BJ (cell line): ENCODE results near the gene LRP3. TPM values are rescaled to one million over a fixed set of nuclear protein-coding genes. Genes with fewer than 3 reads are reported as not detected.

ENCODE experiments used
- CTCF ChIA-PET: fragments of 350-600 bp; formaldehyde crosslinking; extraction: SDS; loops from one replicate; lab custom pipeline; 2021; ENCODE audit warnings: antibody characterized with exemption, inconsistent platforms; lab: Yijun Ruan, JAX
- POLR2A ChIA-PET: fragments of 300-600 bp; sonication (Branson Sonifier 250); formaldehyde crosslinking; extraction: SDS; loops from one replicate; lab custom pipeline; 2021; ENCODE audit warnings: antibody characterized with exemption; lab: Charles Lee
- DNase-seq: peaks from one replicate; pipeline ENCODE4 v3.0.0-alpha.2; 2011; ENCODE audit warnings: low read depth
- H3K27me3 ChIP-seq: 2 replicates; pipeline ENCODE4 v1.6.0; 2011; ENCODE audit warnings: low read length; ENCODE audit not compliant: control insufficient read depth, insufficient read depth
- H3K36me3 ChIP-seq: 2 replicates; pipeline ENCODE4 v1.5.1; 2011; ENCODE audit warnings: low read length; ENCODE audit not compliant: control insufficient read depth, insufficient read depth
- H3K4me3 ChIP-seq: 2 replicates; pipeline ENCODE4 v1.5.1; 2011; ENCODE audit warnings: low read depth, mild to moderate bottlenecking, control low read depth, low read length
- polyA plus RNA-seq: library from polyadenylated mRNA; depleted of rRNA; stranded (reverse); fragments of >200 nt; gene quantifications from 2 replicates; pipeline ENCODE4 v1.2.3, GENCODE V29; 2011
- TF ChIP-seq, protein P1 (sequence below): IDR thresholded peaks from 2 replicates; pipeline ENCODE4 v1.5.1; 2011; ENCODE audit warnings: low read depth, mild to moderate bottlenecking, control low read depth, inconsistent platforms, low read length, moderate library complexity; ENCODE audit not compliant: insufficient read depth

The LRP3 gene
- polyA plus RNA-seq, 1 experiment, result 16.1 TPM

- ChIA-PET CTCF (interaction anchor here (0.6 to 14.9 kb wide), 3 partner anchors 13 to 167 kb away, joined by 3 to 405 read pairs (median 3); partner anchors contain the start of gene SLC7A10), POLR2A (no interaction called here)
- Histone ChIP-seq H3K36me3 (no peaks in the 10 kb centered on the region), H3K27me3 (peaks cover 6% of the 10 kb centered on the region), H3K4me3 (no peak overlapping the region)
- TF ChIP-seq, protein P1, sequence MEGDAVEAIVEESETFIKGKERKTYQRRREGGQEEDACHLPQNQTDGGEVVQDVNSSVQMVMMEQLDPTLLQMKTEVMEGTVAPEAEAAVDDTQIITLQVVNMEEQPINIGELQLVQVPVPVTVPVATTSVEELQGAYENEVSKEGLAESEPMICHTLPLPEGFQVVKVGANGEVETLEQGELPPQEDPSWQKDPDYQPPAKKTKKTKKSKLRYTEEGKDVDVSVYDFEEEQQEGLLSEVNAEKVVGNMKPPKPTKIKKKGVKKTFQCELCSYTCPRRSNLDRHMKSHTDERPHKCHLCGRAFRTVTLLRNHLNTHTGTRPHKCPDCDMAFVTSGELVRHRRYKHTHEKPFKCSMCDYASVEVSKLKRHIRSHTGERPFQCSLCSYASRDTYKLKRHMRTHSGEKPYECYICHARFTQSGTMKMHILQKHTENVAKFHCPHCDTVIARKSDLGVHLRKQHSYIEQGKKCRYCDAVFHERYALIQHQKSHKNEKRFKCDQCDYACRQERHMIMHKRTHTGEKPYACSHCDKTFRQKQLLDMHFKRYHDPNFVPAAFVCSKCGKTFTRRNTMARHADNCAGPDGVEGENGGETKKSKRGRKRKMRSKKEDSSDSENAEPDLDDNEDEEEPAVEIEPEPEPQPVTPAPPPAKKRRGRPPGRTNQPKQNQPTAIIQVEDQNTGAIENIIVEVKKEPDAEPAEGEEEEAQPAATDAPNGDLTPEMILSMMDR, result no peak
- DNase-seq, result no peak
Measured at GRCh38 chr19:33238481-33239149, 44.5 kb downstream of the LRP3 start.

DNA sequence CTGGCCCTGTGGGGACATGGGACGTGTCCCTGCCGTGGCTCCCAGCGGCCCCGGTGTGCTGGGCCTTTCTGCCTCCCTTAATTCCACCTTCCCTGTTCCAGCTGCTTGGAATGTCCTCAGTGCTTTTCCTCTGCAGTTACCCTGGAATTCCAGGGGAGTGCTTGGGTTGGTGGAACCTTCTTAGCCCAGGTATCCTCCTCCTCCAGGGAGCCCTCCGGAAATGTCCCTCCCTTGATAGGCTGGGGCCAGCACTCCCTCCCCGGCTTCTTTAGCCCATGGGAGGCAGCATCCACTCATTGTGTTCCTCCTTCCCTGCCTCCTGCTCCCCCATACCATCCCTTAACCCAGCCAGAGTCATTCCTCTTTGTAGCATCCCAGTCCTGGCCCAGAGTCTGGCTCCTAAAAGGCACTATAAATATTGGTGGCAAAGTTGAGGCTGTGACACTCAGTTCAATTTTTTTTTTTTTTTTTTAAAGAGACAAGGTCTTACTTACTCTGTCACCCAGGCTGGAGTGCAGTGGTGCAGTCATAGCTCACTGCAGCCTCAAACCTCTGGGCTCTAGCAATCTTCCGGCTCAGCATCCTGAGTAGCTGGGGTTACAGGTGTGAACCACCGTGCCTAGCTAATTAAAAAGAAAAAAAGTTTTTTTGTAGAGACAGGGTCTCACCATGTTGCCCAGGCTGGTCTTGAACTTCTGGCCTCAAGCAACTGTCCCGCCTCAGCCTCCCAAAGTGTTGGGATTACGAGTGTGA, 45.3 kb downstream of the LRP3 start:
- CTCF ChIA-PET, result interaction anchor here (0.9 to 14.9 kb wide), 3 partner anchors 30 to 166 kb away, joined by 3 to 405 read pairs (median 4); no protein-coding TSS in a partner anchor
- POLR2A ChIA-PET, result no interaction called here
- no peak for DNase-seq
- Histone ChIP-seq H3K4me3 (no peak overlapping the region), H3K27me3 (peaks cover 9% of the 10 kb centered on the region), H3K36me3 (no peaks in the 10 kb centered on the region)
- TF ChIP-seq, protein P1, result no peak

DNA sequence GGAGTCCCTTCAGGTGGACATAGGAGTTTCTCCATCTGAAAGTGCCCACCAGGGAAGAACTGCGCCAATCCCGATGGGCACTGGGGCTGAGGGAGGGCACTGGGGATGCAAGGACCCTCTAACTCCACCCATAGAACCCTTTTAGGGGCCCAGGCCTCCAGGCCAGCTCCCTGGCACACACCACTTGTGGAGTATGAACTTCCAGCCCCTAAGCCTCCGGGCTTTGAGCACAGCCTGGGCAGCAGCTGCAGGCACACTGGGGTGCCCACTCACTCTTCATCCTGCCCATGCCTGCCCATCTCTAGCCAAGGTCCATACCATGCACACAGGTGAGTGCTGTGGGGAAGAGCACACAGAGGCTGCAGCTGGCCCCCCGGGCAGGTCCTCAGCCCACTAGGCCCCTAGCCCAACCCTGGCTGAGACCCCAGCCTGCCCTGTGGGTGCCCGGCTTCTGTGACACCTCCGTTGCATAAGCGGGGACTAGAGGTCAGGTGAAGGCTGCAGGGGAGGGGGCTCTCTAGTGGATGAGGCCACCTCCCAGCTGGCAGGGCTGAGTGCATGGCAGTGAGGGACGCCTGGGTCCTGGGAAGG, 46.1 kb downstream of the LRP3 start:
- CTCF ChIA-PET, result interaction anchor here (1.1 to 14.9 kb wide), 3 partner anchors 154 to 531 kb away, joined by 4 to 405 read pairs (median 4); no protein-coding TSS in a partner anchor
- POLR2A ChIA-PET, result no interaction called here

DNA sequence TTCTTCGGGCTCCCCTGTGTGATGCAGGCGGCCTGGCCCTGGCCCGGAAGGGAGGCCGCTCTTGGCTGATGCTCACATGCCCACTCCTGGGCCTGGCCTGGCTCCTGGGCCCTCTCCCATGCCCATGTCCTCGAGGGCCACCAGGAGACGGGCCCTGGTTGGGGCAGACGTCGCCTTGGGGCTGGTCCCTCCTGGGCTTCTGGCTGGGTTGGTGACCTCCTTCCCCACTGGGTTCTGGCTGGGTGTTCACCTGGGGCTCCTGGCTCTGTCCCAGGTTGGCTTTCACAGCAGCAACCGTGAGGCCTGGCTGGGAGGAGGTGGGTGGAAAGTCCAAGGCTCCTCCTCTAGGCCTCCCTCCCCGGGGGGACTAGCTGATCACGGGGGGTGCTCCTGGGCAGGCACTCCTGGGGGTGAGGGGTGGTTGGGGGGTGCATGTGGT, 47.0 kb downstream of the LRP3 start:
- Histone ChIP-seq H3K4me3 (no peak overlapping the region), H3K27me3 (peaks cover 7% of the 10 kb centered on the region; the same call in 1 of the 2 replicates), H3K36me3 (no peaks in the 10 kb centered on the region)
- no peak for DNase-seq
- ChIA-PET CTCF (interaction anchor here (0.6 to 14.9 kb wide), 17 partner anchors 10 to 575 kb away, joined by 3 to 405 read pairs (median 4); partner anchors contain the start of gene CEBPA), POLR2A (no interaction called here)
- TF ChIP-seq, protein P1, result no peak

More for the DNA sequence above, 46.1 kb downstream of the LRP3 start:
- H3K27me3 ChIP-seq, result peaks cover 7% of the 10 kb centered on the region; the same call in 1 of the 2 replicates
- no peaks in the 10 kb centered on the region for H3K36me3 ChIP-seq
- H3K4me3 ChIP-seq, result no peak overlapping the region
- DNase-seq, result no peak
- TF ChIP-seq, protein P1, result no peak
